Activated naive CD8-positive, alpha-beta T cell treated with anti-CD3 and anti-CD28 coated beads for 36 hours (primary cell): ENCODE results near the gene FSCN2. TPM values are rescaled to one million over a fixed set of nuclear protein-coding genes. Genes with fewer than 3 reads are reported as not detected.

Experiments used
- DNase-seq: peaks from one replicate; pipeline ENCODE4 v3.0.0; 2021
- H3K27ac Mint-ChIP-seq: one replicate; pipeline ENCODE4 v1.8.0; 2022; ENCODE audit warnings: mild to moderate bottlenecking, moderate library complexity, mixed read lengths
- H3K27me3 Mint-ChIP-seq: one replicate; pipeline ENCODE4 v1.8.0; 2022; ENCODE audit warnings: mild to moderate bottlenecking, mixed read lengths
- H3K36me3 Mint-ChIP-seq: one replicate; pipeline ENCODE4 v1.8.0; 2021; ENCODE audit warnings: mild to moderate bottlenecking, mixed read lengths
- H3K4me1 Mint-ChIP-seq: one replicate; pipeline ENCODE4 v1.8.0; 2021; ENCODE audit warnings: mixed read lengths
- H3K4me3 Mint-ChIP-seq: one replicate; pipeline ENCODE4 v1.8.0; 2022; ENCODE audit warnings: mild to moderate bottlenecking, moderate library complexity, mixed read lengths
- H3K9me3 Mint-ChIP-seq: one replicate; pipeline ENCODE4 v1.8.0; 2022; ENCODE audit warnings: mixed read lengths
- total RNA-seq, 2 experiments: library from RNA; stranded (reverse); gene quantifications; one replicate each; pipeline ENCODE4 v1.2.3, GENCODE V29; 2021

The FSCN2 gene
- total RNA-seq, 2 experiments from 2014 or later, result 0.29 to 0.36 TPM

GRCh38 chr17:81487487-81488275, 40.5 kb upstream of the FSCN2 start:
- no peaks in the 10 kb centered on the region for H3K36me3 Mint-ChIP-seq
- H3K27me3 Mint-ChIP-seq, result peaks cover 20% of the 10 kb centered on the region
- peak overlapping the region; percentile 32 for H3K4me3 Mint-ChIP-seq
- peak; percentile 86 for DNase-seq
- H3K4me1 Mint-ChIP-seq, result peaks cover 19% of the 10 kb centered on the region
- no peak overlapping the region for H3K27ac Mint-ChIP-seq
- H3K9me3 Mint-ChIP-seq, result no peaks in the 10 kb centered on the region

DNA sequence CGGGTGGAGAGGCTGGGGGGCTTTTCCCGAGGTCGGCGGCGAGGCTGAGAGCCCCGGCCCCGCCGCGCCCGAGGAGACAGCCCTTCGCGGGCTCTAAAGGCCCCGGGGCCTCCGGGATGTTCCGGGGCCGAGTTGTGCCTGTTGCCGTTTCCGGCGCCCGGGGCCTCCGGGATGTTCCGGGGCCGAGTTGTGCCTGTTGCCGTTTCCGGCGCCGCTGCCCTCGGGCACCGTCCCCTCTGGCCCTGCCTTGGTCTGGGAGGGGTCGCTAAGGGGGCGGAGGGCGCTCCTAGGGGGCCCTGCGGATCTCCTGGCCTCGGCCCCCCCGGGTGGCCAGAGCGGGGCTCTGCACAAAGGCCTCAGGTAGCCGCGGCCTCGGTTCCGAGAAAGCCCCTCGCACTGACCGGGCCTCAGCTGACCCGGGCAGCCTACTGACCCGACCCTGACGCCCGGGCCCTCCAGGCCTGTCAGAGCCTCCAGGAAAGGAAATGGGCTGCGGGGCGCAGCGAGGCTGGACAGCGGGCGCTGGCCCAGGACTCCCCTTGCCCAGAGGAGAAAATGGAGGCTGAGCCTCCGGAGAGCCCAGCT, 39.8 kb upstream of the FSCN2 start:
- Mint-ChIP-seq H3K27ac (no peak overlapping the region), H3K4me1 (peaks cover 15% of the 10 kb centered on the region)
- DNase-seq, result peak; percentile 35

GRCh38 chr17:81489012-81489997, 38.9 kb upstream of the FSCN2 start:
- peak overlapping the region; percentile 54 for H3K4me3 Mint-ChIP-seq
- H3K27me3 Mint-ChIP-seq, result peaks cover 15% of the 10 kb centered on the region
- no peak overlapping the region for H3K27ac Mint-ChIP-seq
- no peaks in the 10 kb centered on the region for H3K9me3 Mint-ChIP-seq
- no peak for DNase-seq
- no peaks in the 10 kb centered on the region for H3K36me3 Mint-ChIP-seq
- peaks cover 12% of the 10 kb centered on the region for H3K4me1 Mint-ChIP-seq

More for the DNA sequence above, 39.8 kb upstream of the FSCN2 start:
- H3K36me3 Mint-ChIP-seq, result no peaks in the 10 kb centered on the region
- no peaks in the 10 kb centered on the region for H3K9me3 Mint-ChIP-seq
- peak overlapping the region; percentile 32 for H3K4me3 Mint-ChIP-seq
- H3K27me3 Mint-ChIP-seq, result peaks cover 15% of the 10 kb centered on the region

GRCh38 chr17:81489998-81490992, 37.9 kb upstream of the FSCN2 start:
- Mint-ChIP-seq H3K36me3 (no peaks in the 10 kb centered on the region), H3K27me3 (peaks cover 19% of the 10 kb centered on the region), H3K4me3 (no peak overlapping the region), H3K9me3 (no peaks in the 10 kb centered on the region), H3K4me1 (peaks cover 12% of the 10 kb centered on the region), H3K27ac (no peak overlapping the region)
- no peak for DNase-seq

DNA sequence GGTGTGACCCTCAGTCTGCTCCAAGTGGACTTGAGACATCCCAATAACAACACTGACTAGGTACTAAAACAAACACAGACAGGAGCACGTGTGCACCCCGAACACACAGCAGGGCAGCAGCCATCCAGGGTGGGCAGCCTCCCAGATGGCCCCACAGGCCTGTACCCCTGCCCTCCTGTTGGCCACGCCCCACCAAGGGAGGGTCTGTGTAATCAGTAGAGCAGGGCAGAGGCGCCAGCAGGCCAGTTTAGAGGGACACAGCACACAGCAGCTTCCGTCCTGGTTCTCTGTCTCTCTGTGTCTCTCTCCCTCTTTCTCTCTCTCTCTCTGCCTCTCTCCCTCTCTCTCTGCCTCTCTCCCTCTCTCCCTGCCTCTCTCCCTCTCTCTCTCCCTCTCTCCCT, 37.0 kb upstream of the FSCN2 start:
- no peak for DNase-seq
- Mint-ChIP-seq H3K4me1 (peaks cover 9% of the 10 kb centered on the region), H3K27me3 (peaks cover 18% of the 10 kb centered on the region), H3K4me3 (no peak overlapping the region), H3K9me3 (no peaks in the 10 kb centered on the region), H3K27ac (no peak overlapping the region), H3K36me3 (no peaks in the 10 kb centered on the region)

DNA sequence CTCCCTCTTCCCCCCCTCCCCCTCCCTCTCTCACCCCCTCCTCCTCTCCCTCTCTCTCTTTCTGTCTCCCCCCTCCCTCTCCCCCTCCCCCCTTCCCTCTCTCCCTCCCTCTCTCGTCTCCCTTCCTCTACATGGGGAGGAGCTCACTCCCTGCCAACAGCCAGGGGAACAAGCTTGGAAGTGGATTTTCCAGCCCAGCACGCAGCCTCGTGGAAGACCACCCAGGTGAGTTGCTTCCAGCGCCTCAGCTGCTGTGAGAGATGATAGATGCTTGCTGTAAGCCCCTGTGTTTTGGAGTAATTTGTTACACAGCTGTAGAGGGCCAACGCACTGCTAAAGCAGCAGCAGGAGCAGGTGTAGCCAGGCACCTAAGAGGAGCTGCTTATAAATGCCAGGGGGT, 36.4 kb upstream of the FSCN2 start:
- Mint-ChIP-seq H3K4me3 (no peak overlapping the region), H3K4me1 (peaks cover 5% of the 10 kb centered on the region), H3K27ac (no peak overlapping the region), H3K9me3 (no peaks in the 10 kb centered on the region), H3K36me3 (no peaks in the 10 kb centered on the region), H3K27me3 (peaks cover 14% of the 10 kb centered on the region)
- no peak for DNase-seq

DNA sequence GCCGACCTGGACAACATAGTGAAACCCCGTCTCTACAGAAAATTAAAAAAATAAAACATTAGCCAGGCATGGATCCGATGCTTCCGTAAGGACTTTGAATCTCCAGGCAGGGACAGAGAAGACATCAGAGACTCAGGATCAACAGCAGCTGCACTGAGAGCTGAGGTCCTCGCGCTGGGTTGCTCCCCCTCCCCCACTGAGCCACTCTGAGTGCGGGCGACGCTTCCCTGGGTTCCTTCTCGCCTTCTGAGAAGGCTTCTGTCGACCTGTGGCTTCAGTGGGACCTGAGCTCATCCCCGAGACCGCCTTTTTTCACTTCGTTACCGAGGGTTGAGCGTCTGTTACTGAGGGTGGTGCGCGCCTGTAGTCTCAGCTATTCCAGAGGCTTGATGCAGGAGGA, 36.0 kb upstream of the FSCN2 start:
- no peak for DNase-seq
- Mint-ChIP-seq H3K9me3 (no peaks in the 10 kb centered on the region), H3K36me3 (no peaks in the 10 kb centered on the region), H3K27me3 (peaks cover 14% of the 10 kb centered on the region), H3K4me1 (peaks cover 5% of the 10 kb centered on the region), H3K27ac (no peak overlapping the region), H3K4me3 (no peak overlapping the region)

DNA sequence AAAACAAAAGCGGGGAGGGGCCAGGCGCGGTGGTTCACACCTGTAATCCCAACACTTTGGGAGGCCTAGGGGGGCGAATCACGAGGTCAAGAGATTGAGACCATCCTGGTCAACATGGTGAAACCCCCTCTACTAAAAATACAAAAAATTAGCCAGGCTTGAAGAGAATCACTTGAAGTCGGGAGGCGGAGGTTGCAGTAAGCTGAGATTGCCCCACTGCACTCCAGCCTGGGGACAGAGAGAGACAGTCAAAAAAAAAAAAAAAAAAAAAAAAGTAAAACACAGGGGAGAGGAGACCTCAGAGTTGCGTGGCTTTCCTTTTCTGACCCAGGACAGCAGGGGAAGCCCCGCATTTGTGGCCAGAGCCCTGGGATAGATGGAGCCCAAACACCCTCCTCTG, 35.5 kb upstream of the FSCN2 start:
- DNase-seq, result no peak
- Mint-ChIP-seq H3K36me3 (no peaks in the 10 kb centered on the region), H3K27ac (no peak overlapping the region), H3K9me3 (no peaks in the 10 kb centered on the region), H3K4me3 (no peak overlapping the region), H3K4me1 (peaks cover 5% of the 10 kb centered on the region), H3K27me3 (peaks cover 14% of the 10 kb centered on the region)

GRCh38 chr17:81493198-81494038, 34.8 kb upstream of the FSCN2 start:
- no peaks in the 10 kb centered on the region for H3K36me3 Mint-ChIP-seq
- H3K4me1 Mint-ChIP-seq, result peaks cover 5% of the 10 kb centered on the region
- H3K27me3 Mint-ChIP-seq, result peaks cover 20% of the 10 kb centered on the region
- no peak overlapping the region for H3K27ac Mint-ChIP-seq
- no peaks in the 10 kb centered on the region for H3K9me3 Mint-ChIP-seq
- H3K4me3 Mint-ChIP-seq, result no peak overlapping the region
- DNase-seq, result no peak

DNA sequence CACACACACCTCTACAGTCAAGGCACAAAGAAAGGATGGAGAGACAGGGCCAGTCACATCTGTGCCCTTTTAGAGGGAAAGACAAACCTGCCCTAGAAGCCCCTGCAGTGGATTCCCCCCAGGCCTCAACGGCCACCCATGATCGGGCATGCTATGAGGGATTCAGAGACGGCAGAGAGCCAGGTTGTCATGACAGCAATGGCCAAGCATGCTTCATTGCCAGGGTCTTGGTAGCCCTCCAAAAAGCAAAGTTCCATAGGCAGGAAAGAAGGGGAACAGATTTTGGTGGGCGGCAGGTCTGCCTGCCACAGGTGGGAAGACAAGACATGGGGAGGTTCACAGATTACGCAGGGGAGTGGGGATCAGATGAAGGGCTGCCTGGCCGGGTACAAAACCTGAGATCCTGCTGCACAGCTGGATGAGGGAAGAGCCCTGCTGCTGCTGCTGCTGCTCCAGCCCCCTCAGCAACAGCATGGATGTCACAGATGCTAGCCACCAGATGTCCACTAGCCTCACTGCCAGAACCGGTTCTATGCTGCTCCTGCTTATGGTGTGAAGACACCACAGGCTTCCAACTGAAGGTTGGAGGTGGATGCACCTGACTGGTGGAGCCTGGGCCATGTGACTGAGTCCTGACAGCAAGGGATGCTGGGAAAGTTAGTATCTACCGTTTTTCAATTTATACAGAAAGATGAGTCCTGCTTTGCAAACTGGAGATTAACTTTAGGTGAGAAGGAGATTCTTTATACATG, 33.4 kb upstream of the FSCN2 start:
- Mint-ChIP-seq H3K9me3 (no peaks in the 10 kb centered on the region), H3K36me3 (no peaks in the 10 kb centered on the region), H3K4me1 (peaks cover 5% of the 10 kb centered on the region), H3K4me3 (no peak overlapping the region), H3K27ac (no peak overlapping the region), H3K27me3 (peaks cover 16% of the 10 kb centered on the region)
- DNase-seq, result no peak

- Mint-ChIP-seq H3K9me3 (no peaks in the 10 kb centered on the region), H3K4me1 (no peaks in the 10 kb centered on the region), H3K36me3 (no peaks in the 10 kb centered on the region), H3K4me3 (no peak overlapping the region), H3K27ac (no peak overlapping the region), H3K27me3 (peaks cover 10% of the 10 kb centered on the region)
- no peak for DNase-seq
These were observed 29.1 kb upstream of the FSCN2 start for GRCh38 chr17:81498953-81499600.

DNA sequence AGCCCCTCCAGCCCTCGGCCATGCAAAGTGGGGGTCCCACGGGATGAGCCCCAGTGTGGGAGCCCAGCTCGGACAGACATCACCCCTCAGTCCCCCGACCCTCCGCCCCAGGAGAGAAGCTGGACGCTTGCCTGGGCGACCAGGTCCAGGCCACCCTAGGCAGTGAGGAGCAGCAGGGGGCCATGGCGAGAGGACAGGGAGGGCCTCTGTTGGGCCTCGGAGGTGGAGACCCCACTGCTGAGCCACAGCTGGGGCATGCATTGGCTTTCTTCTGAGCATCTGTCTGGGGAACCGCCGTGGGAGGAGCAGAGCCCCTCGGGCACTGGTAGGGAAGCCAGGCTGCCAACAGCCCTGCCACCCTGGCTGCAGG, 28.6 kb upstream of the FSCN2 start:
- Mint-ChIP-seq H3K9me3 (no peaks in the 10 kb centered on the region), H3K4me1 (no peaks in the 10 kb centered on the region), H3K27me3 (peaks cover 10% of the 10 kb centered on the region), H3K4me3 (no peak overlapping the region), H3K36me3 (no peaks in the 10 kb centered on the region), H3K27ac (no peak overlapping the region)
- no peak for DNase-seq

- Mint-ChIP-seq H3K4me3 (no peak overlapping the region), H3K36me3 (no peaks in the 10 kb centered on the region), H3K9me3 (no peaks in the 10 kb centered on the region), H3K27ac (no peak overlapping the region), H3K4me1 (no peaks in the 10 kb centered on the region), H3K27me3 (peaks cover 9% of the 10 kb centered on the region)
- no peak for DNase-seq
These were observed 28.1 kb upstream of the FSCN2 start for GRCh38 chr17:81500047-81500446.
